ENCODE data around the gene PTPRN2. TPM values are rescaled to one million over a fixed set of nuclear protein-coding genes. Genes with fewer than 3 reads are reported as not detected.

Gene PTPRN2
- total RNA-seq, 1 donor from 2014 or later, result 32.2 TPM

DNA sequence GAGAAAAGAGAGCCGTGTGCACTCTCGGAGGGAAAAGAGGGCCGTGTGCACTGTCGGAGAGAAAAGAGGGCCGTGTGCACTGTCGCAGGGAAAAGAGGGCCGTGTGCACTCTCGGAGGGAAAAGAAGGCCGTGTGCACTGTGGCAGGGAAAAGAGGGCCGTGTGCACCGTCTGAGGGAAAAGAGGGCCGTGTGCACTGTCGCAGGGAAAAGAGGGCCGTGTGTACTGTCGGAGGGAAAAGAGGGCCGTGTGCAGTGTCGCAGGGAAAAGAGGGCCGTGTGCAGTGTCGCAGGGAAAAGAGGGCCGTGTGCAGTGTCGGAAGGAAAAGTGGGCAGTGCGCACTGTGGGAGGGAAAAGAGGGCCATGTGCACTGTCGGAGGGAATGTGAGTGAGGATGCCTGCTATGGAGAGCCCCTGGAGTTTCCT is 1062.1 kb downstream of the PTPRN2 start:
- H3K27ac Mint-ChIP-seq (ENCODE audit: unreplicated experiment), result no peak overlapping the region
- H3K4me3 Mint-ChIP-seq, result no peak overlapping the region
- no peaks in the 10 kb centered on the region for H3K36me3 Mint-ChIP-seq (ENCODE audit: low read depth)
- DNase-seq (ENCODE audit: low read depth, low spot score), result no peak
- H3K27me3 Mint-ChIP-seq (ENCODE audit: low read depth), result no peaks in the 10 kb centered on the region
- no peaks in the 10 kb centered on the region for H3K9me3 Mint-ChIP-seq
- H3K4me1 Mint-ChIP-seq, result peaks cover 18% of the 10 kb centered on the region
- TF ChIP-seq, protein P1, sequence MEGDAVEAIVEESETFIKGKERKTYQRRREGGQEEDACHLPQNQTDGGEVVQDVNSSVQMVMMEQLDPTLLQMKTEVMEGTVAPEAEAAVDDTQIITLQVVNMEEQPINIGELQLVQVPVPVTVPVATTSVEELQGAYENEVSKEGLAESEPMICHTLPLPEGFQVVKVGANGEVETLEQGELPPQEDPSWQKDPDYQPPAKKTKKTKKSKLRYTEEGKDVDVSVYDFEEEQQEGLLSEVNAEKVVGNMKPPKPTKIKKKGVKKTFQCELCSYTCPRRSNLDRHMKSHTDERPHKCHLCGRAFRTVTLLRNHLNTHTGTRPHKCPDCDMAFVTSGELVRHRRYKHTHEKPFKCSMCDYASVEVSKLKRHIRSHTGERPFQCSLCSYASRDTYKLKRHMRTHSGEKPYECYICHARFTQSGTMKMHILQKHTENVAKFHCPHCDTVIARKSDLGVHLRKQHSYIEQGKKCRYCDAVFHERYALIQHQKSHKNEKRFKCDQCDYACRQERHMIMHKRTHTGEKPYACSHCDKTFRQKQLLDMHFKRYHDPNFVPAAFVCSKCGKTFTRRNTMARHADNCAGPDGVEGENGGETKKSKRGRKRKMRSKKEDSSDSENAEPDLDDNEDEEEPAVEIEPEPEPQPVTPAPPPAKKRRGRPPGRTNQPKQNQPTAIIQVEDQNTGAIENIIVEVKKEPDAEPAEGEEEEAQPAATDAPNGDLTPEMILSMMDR (conservative IDR thresholded peaks at IDR 0.05), result no peak

DNA sequence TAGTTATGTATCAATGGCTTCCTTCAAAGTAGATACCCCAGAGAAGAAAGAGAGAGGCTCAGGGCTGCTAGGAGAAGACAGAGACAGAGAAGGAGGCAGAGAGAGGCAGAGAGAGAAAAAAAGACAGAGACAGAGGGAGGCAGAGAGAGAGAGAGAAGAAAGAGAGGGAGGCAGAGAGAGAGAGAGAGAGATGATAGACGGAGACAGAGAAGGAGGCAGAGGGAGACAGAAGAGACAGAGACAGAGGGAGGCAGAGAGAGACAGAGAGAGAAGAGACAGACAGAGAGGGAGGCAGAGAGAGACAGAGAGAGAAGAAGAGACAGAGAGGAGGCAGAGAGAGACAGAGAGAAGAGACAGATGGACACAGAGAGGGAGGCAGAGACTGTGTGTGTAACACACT is 1062.9 kb downstream of the PTPRN2 start:
- Mint-ChIP-seq H3K27me3 (ENCODE audit: low read depth) (no peaks in the 10 kb centered on the region), H3K27ac (ENCODE audit: unreplicated experiment) (no peak overlapping the region), H3K9me3 (no peaks in the 10 kb centered on the region), H3K4me1 (peaks cover 18% of the 10 kb centered on the region), H3K4me3 (no peak overlapping the region), H3K36me3 (ENCODE audit: low read depth) (no peaks in the 10 kb centered on the region)
- DNase-seq (ENCODE audit: low read depth, low spot score), result no peak
- TF ChIP-seq, protein P1 (conservative IDR thresholded peaks at IDR 0.05), result no peak

DNA sequence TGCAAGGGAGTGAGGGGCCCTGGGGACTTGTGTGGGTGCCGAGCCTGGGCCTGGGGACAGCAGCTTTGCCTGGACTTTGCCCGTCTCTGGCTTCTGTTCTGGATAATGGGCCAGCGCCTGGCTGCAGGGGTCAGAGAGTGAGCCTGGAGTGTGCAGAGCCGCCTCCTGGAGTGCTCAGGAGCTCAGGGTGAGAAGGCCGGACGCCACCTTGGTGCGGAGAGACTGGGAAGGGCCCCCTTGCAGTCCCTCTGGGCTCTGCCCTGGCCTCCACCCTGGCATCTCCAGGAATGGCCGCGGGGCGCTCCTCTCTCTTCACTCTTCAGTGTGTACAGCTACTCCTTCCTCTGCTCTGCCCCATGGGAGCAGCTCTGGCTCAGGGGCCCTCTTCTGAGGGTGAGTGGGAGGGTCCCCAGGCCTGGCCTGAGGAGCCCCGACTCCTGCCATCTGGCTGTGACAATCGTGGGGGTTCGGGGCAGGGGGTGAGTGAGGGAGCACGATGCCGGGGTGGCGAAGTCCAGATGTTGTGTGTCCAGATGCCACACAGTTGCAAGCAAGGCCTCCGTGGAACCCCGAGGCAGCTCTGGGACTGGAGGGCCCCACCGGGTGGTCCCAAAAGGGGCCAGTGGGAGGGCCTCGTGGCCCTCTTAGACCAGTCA is 1063.7 kb downstream of the PTPRN2 start:
- no peaks in the 10 kb centered on the region for H3K27me3 Mint-ChIP-seq (ENCODE audit: low read depth)
- H3K9me3 Mint-ChIP-seq, result no peaks in the 10 kb centered on the region
- DNase-seq (ENCODE audit: low read depth, low spot score), result no peak
- no peaks in the 10 kb centered on the region for H3K36me3 Mint-ChIP-seq (ENCODE audit: low read depth)
- H3K4me1 Mint-ChIP-seq, result peaks cover 18% of the 10 kb centered on the region
- no peak overlapping the region for H3K4me3 Mint-ChIP-seq
- H3K27ac Mint-ChIP-seq (ENCODE audit: unreplicated experiment), result no peak overlapping the region
- TF ChIP-seq, protein P1 (conservative IDR thresholded peaks at IDR 0.05), result no peak

DNA sequence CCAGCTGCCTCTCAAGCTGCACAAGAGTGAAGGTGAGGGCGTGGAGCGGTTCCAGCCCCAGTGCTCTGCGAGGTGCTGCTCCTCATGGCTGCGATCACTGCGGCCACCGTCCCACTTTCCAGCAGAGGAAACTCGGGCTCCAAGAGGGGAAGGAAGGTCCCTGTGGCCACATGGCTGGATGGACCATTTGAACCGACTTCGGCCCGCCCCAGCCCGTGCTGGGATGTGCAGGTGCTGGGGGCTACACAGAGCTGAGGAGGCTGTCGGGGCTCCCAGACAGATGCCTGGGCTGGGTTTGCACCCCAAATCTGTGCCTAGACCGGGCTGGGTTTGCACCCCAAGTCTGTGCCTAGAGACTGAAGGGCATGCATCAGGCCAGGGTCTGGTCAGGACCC is 1064.3 kb downstream of the PTPRN2 start:
- H3K27me3 Mint-ChIP-seq (ENCODE audit: low read depth), result no peaks in the 10 kb centered on the region
- DNase-seq (ENCODE audit: low read depth, low spot score), result no peak
- no peak overlapping the region for H3K27ac Mint-ChIP-seq (ENCODE audit: unreplicated experiment)
- TF ChIP-seq, protein P1 (conservative IDR thresholded peaks at IDR 0.05), result no peak
- H3K4me3 Mint-ChIP-seq, result no peak overlapping the region
- H3K36me3 Mint-ChIP-seq (ENCODE audit: low read depth), result no peaks in the 10 kb centered on the region
- H3K9me3 Mint-ChIP-seq, result no peaks in the 10 kb centered on the region
- H3K4me1 Mint-ChIP-seq, result peaks cover 21% of the 10 kb centered on the region

DNA sequence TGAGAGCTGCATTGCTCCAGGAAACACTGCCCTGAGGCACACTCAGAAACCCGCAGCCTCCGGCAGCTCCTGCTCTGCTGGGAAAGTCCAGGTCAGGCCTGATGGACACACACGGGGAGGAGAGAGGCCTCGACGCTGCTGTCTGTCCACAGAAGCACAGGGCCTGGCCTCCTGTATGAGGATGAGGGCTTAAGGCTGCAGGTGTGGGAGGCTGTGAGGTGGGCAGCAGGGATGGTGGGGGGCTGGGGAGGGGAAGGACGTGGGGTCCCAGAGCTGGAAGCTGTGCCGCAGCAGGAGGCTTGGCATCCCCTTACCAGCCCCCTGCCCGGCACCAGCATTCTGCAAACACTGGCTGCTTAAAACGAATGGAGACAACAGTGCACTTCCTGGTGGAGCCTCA is 1064.7 kb downstream of the PTPRN2 start:
- TF ChIP-seq, protein P1 (conservative IDR thresholded peaks at IDR 0.05), result no peak
- H3K4me3 Mint-ChIP-seq, result no peak overlapping the region
- no peak for DNase-seq (ENCODE audit: low read depth, low spot score)
- H3K27ac Mint-ChIP-seq (ENCODE audit: unreplicated experiment), result no peak overlapping the region
- H3K9me3 Mint-ChIP-seq, result no peaks in the 10 kb centered on the region
- peaks cover 26% of the 10 kb centered on the region for H3K4me1 Mint-ChIP-seq
- H3K27me3 Mint-ChIP-seq (ENCODE audit: low read depth), result no peaks in the 10 kb centered on the region
- H3K36me3 Mint-ChIP-seq (ENCODE audit: low read depth), result no peaks in the 10 kb centered on the region
